K562 (cell line): ENCODE data around the gene ADM. TPM values are rescaled to one million over a fixed set of nuclear protein-coding genes. Genes with fewer than 3 reads are reported as not detected.

Source experiments
- ATAC-seq: fragments of 200-7000 bp; cut with Tn5 transposase; 3 replicates; pipeline ENCODE4 v1.9.1; 2020; ENCODE audit warnings: moderate library complexity
- BruUV-seq: library from RNA; stranded (reverse); fragments of 400-500 nt; replicated peaks from 2 replicates; lab custom pipeline; 2021; lab: Mats Ljungman, UMichigan
- CTCF ChIA-PET: fragments of 300-600 bp; formaldehyde crosslinking; extraction: SDS; loops from one replicate; lab custom pipeline; 2021; ENCODE audit warnings: low intra/inter-chr PET ratio; lab: Yijun Ruan, JAX
- POLR2A ChIA-PET: fragments of 300-600, 350-650 bp; sonication (Branson Sonifier 250); formaldehyde crosslinking; extraction: SDS; loops from one replicate; lab custom pipeline; 2021; ENCODE audit warnings: antibody characterized with exemption, inconsistent platforms; lab: Yijun Ruan, JAX
- DNase-seq, 4 experiments: peaks; one replicate each; pipeline versions ENCODE4 v3.0.0 to v3.0.0-alpha.2; 2011 to 2018; ENCODE audit warnings: low spot score in 3 of 4, mixed read lengths in 3 of 4; ENCODE audit errors: extremely low read depth in 1 of 4
- FAIRE-seq: peaks from 2 replicates; lab custom pipeline; 2011; peaks lifted over from hg19 to GRCh38; lab: Jason Lieb, UNC
- H2AFZ ChIP-seq: 2 replicates; pipeline ENCODE4 v1.6.0; 2011; ENCODE audit warnings: low read depth, low read length, control low read depth, inconsistent platforms
- H3K27ac ChIP-seq: fragments of 200-600 bp; 3 replicates; pipeline ENCODE4 v1.8.0; 2011; ENCODE audit warnings: low read depth, mild to moderate bottlenecking, control low read depth, inconsistent platforms, low read length, moderate library complexity, mixed read lengths; ENCODE audit errors: extremely low read depth
- H3K27me3 ChIP-seq, 2 experiments: fragments of 300-600 bp in 1 of 2; 2 replicates in 1 of 2; 3 replicates in 1 of 2; pipeline versions ENCODE4 v1.6.0 to v1.8.0; 2011; ENCODE audit warnings: inconsistent platforms in 2 of 2, low read length in 2 of 2, mild to moderate bottlenecking in 1 of 2, mixed read lengths in 1 of 2, moderate library complexity in 1 of 2; ENCODE audit not compliant: control insufficient read depth in 2 of 2, insufficient read depth in 2 of 2
- H3K36me3 ChIP-seq: fragments of 300-600 bp; 3 replicates; pipeline ENCODE4 v1.8.0; 2011; ENCODE audit warnings: mild to moderate bottlenecking, low read length, inconsistent platforms; ENCODE audit not compliant: control insufficient read depth, insufficient read depth
- H3K4me1 ChIP-seq, 2 experiments: fragments of 200-600 bp in 1 of 2; replicated peaks in 1 of 2; 2 replicates in 1 of 2; 3 replicates in 1 of 2; pipeline versions ENCODE4 v1.5.1 to v1.8.0; 2011; ENCODE audit warnings: inconsistent platforms in 2 of 2, low read length in 2 of 2, mild to moderate bottlenecking in 1 of 2, mixed read lengths in 1 of 2, moderate library complexity in 1 of 2; ENCODE audit not compliant: control insufficient read depth in 2 of 2, insufficient read depth in 2 of 2
- H3K4me2 ChIP-seq: 2 replicates; pipeline ENCODE4 v1.6.1; 2011; ENCODE audit warnings: low read length, control low read depth, inconsistent platforms, mixed read lengths; ENCODE audit not compliant: insufficient read depth
- H3K4me3 ChIP-seq: fragments of 200-600 bp; sonication (generic), shearing (Covaris generic); 2 replicates; pipeline ENCODE4 v1.5.1; 2016; ENCODE audit warnings: control low read depth, inconsistent platforms
- H3K79me2 ChIP-seq: fragments of 200-600 bp; 3 replicates; pipeline ENCODE4 v1.8.0; 2011; ENCODE audit warnings: low read length, inconsistent platforms; ENCODE audit not compliant: control insufficient read depth, insufficient read depth
- H3K9ac ChIP-seq, 2 experiments: 2 replicates each; pipeline versions ENCODE4 v1.6.0 to v1.6.1; 2011; ENCODE audit warnings: low read depth in 2 of 2, low read length in 2 of 2, control low read depth in 1 of 2, inconsistent platforms in 1 of 2, mild to moderate bottlenecking in 1 of 2, mixed read lengths in 1 of 2; ENCODE audit not compliant: insufficient read depth in 1 of 2
- H3K9me1 ChIP-seq: one replicate; pipeline ENCODE4 v1.6.0; 2011; ENCODE audit warnings: inconsistent platforms, mild to moderate bottlenecking, low read length, moderate library complexity; ENCODE audit not compliant: control insufficient read depth, insufficient read depth
- H3K9me3 ChIP-seq: replicated peaks from 2 replicates; pipeline ENCODE4 v1.5.1; 2011; ENCODE audit warnings: low read depth, low read length, inconsistent platforms; ENCODE audit not compliant: control insufficient read depth, insufficient read depth
- H4K20me1 ChIP-seq: replicated peaks from 2 replicates; pipeline ENCODE4 v1.6.1; 2011; ENCODE audit warnings: low read length, inconsistent platforms, mixed read lengths; ENCODE audit not compliant: control insufficient read depth, insufficient read depth
- CBX8 ChIP-seq: fragments of 200-600 bp; sonication (generic); IDR thresholded peaks from 2 replicates; pipeline ENCODE4 v1.6.1; 2012; ENCODE audit warnings: borderline replicate concordance, mixed run types, low read depth, mild to moderate bottlenecking, moderate library complexity, mixed read lengths, low read length, control low read depth, inconsistent platforms; ENCODE audit not compliant: poor library complexity, severe bottlenecking; ENCODE audit errors: extremely low read depth
- CXXC5 ChIP-seq: fragments of 250-450 bp; sonication (Bioruptor Pico); IDR thresholded peaks from 2 replicates; pipeline ENCODE4 v1.8.0; 2022; ENCODE audit warnings: inconsistent platforms, mild to moderate bottlenecking, moderate library complexity
- E2F3 ChIP-seq: fragments of 250-450 bp; sonication (Bioruptor Pico); IDR thresholded peaks from 2 replicates; pipeline ENCODE4 v1.4.0; 2020; ENCODE audit warnings: mild to moderate bottlenecking
- KLF16 ChIP-seq: IDR thresholded peaks from 2 replicates; pipeline ENCODE4 v1.6.1; 2016; ENCODE audit warnings: antibody characterized with exemption
- MEIS2 ChIP-seq: fragments of 450-650 bp; IDR thresholded peaks from 2 replicates; pipeline ENCODE4 v1.6.1; 2014; ENCODE audit warnings: mild to moderate bottlenecking; ENCODE audit not compliant: partially characterized antibody
- MXI1 ChIP-seq: IDR thresholded peaks from 2 replicates; pipeline ENCODE4 v1.6.1; 2011; ENCODE audit warnings: low read depth, mild to moderate bottlenecking, improper control_type of control experiment, low read length
- NFIC ChIP-seq: fragments of 450-650 bp; IDR thresholded peaks from 2 replicates; pipeline ENCODE4 v1.6.1; 2017; ENCODE audit warnings: mild to moderate bottlenecking, inconsistent platforms
- PHF21A ChIP-seq: fragments of 450-650 bp; IDR thresholded peaks from 2 replicates; pipeline ENCODE4 v1.6.1; 2017; ENCODE audit warnings: low read depth, borderline replicate concordance
- RBFOX2 ChIP-seq: fragments of 200-400 bp; formaldehyde crosslinking; IDR thresholded peaks from 2 replicates; pipeline ENCODE4 v1.6.1; 2017; ENCODE audit warnings: low read depth, mild to moderate bottlenecking, low read length, moderate library complexity
- SP1 ChIP-seq: sonication (generic); formaldehyde crosslinking; IDR thresholded peaks from 2 replicates; pipeline ENCODE4 v1.8.1; 2022; ENCODE audit warnings: mild to moderate bottlenecking, missing genetic modification reagents
- SREBF1 ChIP-seq: fragments of 150-350 bp; IDR thresholded peaks from 2 replicates; pipeline ENCODE4 v1.6.1; 2014; ENCODE audit warnings: antibody characterized with exemption, low read depth, low read length, borderline replicate concordance
- TAF7 ChIP-seq: fragments of 450-650 bp; IDR thresholded peaks from 2 replicates; pipeline ENCODE4 v1.6.1; 2016; ENCODE audit warnings: missing genetic modification characterization, missing compliant biosample characterization
- ZNF23 ChIP-seq: fragments of 250-450 bp; sonication (Bioruptor Pico); IDR thresholded peaks from 2 replicates; pipeline ENCODE4 v1.4.0; 2020; ENCODE audit warnings: mild to moderate bottlenecking
- WGBS: fragments of 100-300 bp; shearing (Covaris generic); methylation state at CpG from one replicate; pipeline ENCODE4 v1.1.6; 2016; ENCODE audit warnings: low coverage, mixed read lengths; ENCODE audit not compliant: insufficient coverage; ENCODE audit errors: missing lambda C conversion rate; 5-methylcytosine and 5-hydroxymethylcytosine counted together
- in situ Hi-C: fragments of 300-500 bp; cut with MboI; formaldehyde crosslinking; loops from 4 replicates; pipeline ENCODE4 v1.15.0; 2018; ENCODE audit warnings: inconsistent platforms, mixed read lengths
- intact Hi-C: fragments of 100-400 bp; cut with micrococcal nuclease; formaldehyde crosslinking; loops from 2 replicates; pipeline ENCODE4 v1.14.2; 2022
- polyA plus RNA-seq, 8 experiments: library from polyadenylated mRNA; depleted of rRNA in 4 of 8; stranded (reverse) in 5 of 8; unstranded in 3 of 8; fragments of >200 nt; fragmentation: Nextera tagmentation in 2 of 8; fragmentation: Illumina TruSeq in 1 of 8; extraction: Ambion mirVana in 2 of 8; extraction: Trizol in 1 of 8; gene quantifications; 2 replicates each; pipeline versions ENCODE4 v1.2.1 to v1.2.3, GENCODE V29; 2011 to 2014; ENCODE audit warnings: inconsistent platforms in 1 of 8, missing spikeins in 1 of 8
- total RNA-seq, 7 experiments: library from RNA; depleted of rRNA in 6 of 7; stranded (reverse); fragments of >200 nt in 6 of 7; fragmentation: Illumina TruSeq in 2 of 7; extraction: Trizol in 2 of 7; gene quantifications; 2 replicates each; pipeline versions ENCODE4 v1.2.1 to v1.2.3, GENCODE V29; 2011 to 2021; ENCODE audit warnings: low replicate concordance in 1 of 7

The ADM gene
- total and polyA plus RNA-seq, 9 of the 15 experiments (the other 6 are each of a cell fraction or from before 2014, with no cell fraction given): 0.23 to 0.49 (median 0.32) TPM; not detected in 6

- H3K4me3 ChIP-seq: no peak overlapping the region
- WGBS: 5% methylated on average over 2 of the region's 2 CpGs
- DNase-seq (no peak), FAIRE-seq (no peak), ATAC-seq (no peak)
- in situ Hi-C loops: loop anchor here (10.0 to 25.0 kb wide), 2 partner anchors 450 to 547 kb away; no protein-coding TSS in a partner anchor
- no peaks in the 10 kb centered on the region for H3K79me2 ChIP-seq
- BruUV-seq: no TSS peak
- H3K9ac ChIP-seq: no peak overlapping the region
- TF ChIP-seq NFIC (no peak), CBX8 (no peak), MEIS2 (no peak), ZNF23 (CRISPR knock-in tag) (no peak), PHF21A (no peak), SREBF1 (no peak), TAF7 (tag) (no peak), CXXC5 (CRISPR knock-in tag) (no peak), SP1 (CRISPR knock-in tag) (no peak), E2F3 (CRISPR knock-in tag) (no peak), RBFOX2 (no peak), MXI1 (no peak), KLF16 (no peak)
- H4K20me1 ChIP-seq: no peaks in the 10 kb centered on the region
- intact Hi-C loops: loop anchor here (10.0 kb wide), 1 partner anchor 207 kb away; no protein-coding TSS in a partner anchor
- H3K27me3 ChIP-seq: no peaks in the 10 kb centered on the region; a peak in 2 of 5 replicates
- no peak overlapping the region for H2AFZ ChIP-seq
- ChIA-PET POLR2A (no interaction called here), CTCF (no interaction called here)
- H3K4me2 ChIP-seq: no peak overlapping the region
- H3K9me3 ChIP-seq: no peaks in the 10 kb centered on the region
- no peak overlapping the region for H3K27ac ChIP-seq
- no peaks in the 10 kb centered on the region for H3K9me1 ChIP-seq
- H3K4me1 ChIP-seq: peaks cover 10 to 13% of the 10 kb centered on the region in 2 experiments; a peak in 4 of 5 replicates
- H3K36me3 ChIP-seq: no peaks in the 10 kb centered on the region
Observed at GRCh38 chr11:10311802-10312201, 6.9 kb downstream of the ADM start.
